ENCODE results near the gene CACNA1F.

- TF ChIP-seq ZNF274 (IDR thresholded peaks at IDR 0.05; ENCODE audit: low read depth, low read length) (no peak), SUZ12 (IDR thresholded peaks at IDR 0.05; ENCODE audit: extremely low read depth, insufficient read depth, insufficient read length) (no peak)
Measured at GRCh38 chrX:49254639-49255038, 21.5 kb upstream of the CACNA1F start.

All from NT2/D1 (cell line).